GM21786 (cell line): ENCODE data around the gene HIPK4.
"Not testable (repeated sequence)": the region's sequence is repeated elsewhere in the genome, so short reads cannot be mapped to it uniquely, and the experiment has no call there.

Source experiments
- ATAC-seq: cut with Tn5 transposase; IDR thresholded peaks from one replicate; pipeline ENCODE4 v1.9.1; 2021; ENCODE audit not compliant: unreplicated experiment

HIPK4 gene

DNA sequence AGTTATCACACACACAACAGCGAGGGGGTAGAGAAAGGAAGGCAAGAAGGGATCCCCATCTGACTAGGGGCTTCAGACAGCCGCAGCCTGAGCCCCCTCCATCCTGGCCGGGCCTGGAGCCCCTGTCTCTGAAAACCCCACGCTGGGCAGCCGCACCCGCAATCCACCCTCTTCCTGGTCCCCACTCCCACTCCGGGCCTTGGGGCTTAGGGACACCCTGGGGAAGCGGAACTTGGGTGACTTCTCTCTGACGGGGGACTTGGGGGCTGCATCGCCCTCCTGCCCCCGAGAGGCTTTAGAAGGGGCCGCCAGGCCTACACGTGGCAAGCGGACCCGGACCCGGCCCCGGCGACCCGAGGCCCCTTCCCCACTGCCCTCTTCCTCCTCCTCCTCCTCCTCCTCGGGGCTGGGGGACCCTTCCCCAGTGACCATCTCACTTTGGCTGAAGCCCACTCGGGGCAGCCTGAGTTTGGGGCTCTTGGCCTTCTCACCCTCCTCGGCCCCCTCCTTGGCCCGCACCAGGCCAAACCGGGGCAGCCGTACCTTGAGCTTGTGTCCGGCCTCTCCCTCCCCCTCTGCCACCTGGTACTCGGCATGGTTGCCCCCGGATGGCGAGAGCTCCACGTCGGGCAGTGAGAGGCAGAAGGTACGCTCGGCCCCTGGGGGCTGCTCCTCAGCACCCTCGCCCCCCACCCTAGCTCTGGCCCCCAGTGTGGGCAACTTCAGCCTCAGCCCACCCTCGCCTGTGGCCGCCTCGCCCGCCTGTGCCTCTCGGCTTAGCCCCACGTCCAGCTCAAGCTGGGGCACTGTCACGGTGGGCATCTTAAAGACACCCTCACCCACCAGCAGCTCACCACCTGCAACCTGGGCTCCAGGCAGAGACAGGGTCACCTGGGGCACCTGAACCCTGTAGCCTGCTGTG lies 4.2 kb upstream of the HIPK4 start:
- ATAC-seq: no peak

DNA sequence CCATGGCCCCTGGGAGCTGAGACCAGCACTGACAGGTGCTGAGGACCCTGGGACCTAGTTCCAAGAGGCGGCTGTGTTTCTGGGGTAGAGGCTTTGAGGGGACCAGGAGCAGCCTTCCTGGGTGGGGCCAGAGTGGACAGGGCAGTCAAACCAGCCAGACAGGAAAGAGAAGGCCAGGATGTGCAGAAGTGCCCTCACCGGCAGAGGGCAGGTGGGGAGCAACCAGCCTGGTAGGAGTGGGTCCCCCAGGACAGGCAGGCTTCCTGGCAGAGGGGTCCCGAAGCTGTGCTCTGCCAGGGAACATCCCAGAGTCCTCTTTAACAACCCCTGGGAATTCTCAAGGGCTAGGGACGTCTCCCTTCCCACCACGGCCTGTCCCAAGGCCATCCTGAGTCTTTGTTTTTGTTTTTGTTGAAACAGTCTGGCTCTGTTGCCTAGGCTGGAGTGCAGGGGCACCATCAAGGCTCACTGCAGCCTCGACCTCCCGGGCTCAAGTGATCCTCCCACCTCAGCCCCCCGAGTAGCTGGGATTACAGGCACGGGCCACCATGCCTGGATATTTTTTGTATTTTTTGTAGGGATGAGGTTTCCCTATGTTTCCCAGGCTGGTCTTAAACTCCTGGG lies 3.0 kb upstream of the HIPK4 start:
- no peak for ATAC-seq

DNA sequence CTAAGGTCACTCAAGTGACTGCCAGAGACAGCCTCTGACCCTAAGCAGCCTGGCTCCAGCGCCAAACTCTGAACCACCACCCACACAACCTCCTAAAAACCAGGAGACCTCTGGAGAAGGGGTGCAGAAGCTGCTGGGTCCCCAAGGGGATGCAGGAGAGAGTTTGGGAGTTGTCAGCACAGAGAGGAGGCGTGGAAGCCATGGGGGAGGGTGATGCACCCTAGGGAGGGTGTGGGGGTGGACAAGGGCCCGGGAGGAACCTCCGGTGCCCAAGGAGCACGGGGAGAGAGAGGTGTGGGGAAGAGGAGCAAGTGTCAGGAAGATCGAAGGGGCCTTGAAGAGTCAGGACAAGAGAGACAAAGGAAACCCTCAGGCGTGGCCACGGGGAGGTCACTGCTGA lies 2.1 kb upstream of the HIPK4 start:
- ATAC-seq: no peak

DNA sequence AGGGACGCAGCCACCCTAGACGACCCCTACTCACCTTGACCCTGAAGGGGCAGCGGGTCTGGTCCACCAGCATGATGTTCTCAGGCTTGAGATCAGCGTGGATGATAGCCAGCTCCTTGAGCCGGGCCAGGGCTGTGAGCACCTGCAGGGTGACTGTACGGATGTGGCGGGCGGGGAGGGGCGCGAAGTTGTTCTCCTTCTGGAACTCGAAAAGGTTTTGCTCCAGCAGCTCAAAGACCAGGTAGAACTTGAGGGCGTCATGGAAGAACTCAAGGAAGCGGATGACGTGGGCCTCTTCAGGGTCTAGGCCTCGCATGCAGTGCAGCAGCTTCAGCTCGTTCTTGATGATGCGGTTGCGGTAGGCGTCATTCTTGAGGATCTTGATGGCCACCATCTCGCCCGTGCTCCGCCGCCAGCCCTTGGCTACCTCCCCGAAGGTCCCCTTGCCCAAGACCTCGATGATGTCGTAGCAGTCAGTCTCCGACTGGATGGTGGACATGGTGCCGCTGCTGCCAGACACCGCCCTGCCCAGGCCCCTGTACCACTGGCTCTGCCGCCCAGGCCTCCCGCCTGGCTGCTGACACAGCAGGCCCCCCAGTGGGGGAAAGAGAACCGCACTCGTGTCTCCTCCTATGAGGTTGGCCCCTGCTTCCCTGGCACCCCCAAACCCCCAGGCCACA lies 437 bp downstream of the HIPK4 start:
- no peak for ATAC-seq

DNA sequence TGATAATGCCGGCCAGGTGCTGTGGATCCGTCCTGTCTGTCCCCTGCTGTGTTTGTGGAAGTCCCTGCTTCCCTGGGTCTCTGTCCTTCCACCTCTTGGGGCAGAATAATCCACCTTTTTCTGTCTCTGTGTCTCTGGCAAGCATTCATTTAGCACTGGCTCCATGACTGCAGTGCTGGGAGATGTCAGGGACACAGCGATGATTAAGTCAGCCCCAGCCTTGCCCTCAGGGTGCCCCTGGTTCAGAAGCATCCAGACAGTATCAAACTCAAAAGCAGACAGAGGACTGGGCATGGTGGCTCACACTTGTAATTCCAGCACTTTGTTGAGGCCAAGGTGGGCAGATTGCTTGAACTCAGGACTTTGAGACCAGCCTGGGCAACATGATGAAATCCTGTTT lies 1.5 kb downstream of the HIPK4 start:
- ATAC-seq: no peak

DNA sequence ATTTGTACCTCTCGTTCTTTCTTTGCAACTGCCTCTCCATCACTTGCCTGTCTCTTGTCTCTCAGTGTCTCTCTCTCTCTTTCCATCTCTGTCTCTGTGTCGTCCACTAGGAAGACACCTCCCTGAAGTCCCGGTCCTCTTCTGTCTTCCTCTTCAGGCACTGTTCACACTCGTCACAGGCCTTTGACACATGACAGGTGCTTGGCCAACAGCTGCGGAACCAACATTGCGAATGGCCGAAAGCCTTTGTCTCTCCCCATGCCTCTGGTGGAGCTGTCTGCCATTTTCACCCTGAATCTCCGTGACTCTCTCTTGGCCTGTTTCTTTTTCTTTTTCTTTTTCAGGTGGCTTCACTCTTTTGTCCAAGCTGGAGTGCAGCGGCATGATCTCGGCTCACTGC lies 2.8 kb downstream of the HIPK4 start:
- ATAC-seq: no peak

DNA sequence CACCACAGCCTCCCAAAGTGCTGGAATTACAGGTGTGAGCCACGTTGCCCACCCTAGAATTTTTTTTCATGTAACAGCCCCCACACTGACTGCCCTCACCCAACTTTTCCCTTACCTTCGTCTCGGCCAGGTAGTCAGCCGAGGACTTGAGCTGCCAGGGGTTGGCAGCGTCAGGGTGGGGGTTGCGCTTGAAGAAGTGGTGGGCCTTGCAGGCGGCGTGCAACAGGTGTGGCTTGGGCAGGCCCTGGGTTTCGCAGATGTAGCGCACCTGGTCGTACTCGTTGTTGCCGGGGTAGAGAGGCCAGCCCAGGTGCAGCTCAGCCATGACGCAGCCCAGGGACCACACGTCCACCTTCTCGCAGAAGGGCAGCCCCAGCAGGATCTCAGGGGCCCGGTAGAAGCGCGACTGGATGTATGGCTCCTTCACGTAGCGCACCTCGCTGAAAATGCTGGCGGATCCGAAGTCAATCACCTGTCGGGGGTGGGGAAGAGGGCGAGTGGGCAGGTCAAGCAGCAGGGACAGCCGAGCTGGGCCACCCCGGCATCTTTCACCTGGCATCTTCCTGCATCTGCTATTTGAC lies 6.2 kb downstream of the HIPK4 start:
- ATAC-seq: no peak

DNA sequence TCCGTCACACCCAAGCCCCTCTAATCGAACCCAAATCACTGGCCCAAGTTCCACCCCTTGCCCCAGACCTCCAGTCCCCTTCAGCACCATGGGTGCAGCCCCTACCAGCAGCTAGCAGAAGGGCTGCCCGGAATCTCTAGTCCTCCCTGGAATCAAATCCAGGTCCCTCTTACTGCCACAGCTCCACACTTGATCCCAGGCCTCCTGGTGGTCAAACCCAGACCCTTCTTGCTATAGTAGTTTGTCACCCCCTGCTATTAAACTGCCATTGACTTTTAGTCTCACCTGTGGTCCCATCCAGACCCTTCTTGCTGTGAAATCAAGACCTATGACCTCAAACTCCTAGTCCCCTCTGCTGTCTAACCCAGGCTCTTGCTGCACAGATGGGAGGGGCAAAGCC lies 8.7 kb downstream of the HIPK4 start:
- no peak for ATAC-seq

DNA sequence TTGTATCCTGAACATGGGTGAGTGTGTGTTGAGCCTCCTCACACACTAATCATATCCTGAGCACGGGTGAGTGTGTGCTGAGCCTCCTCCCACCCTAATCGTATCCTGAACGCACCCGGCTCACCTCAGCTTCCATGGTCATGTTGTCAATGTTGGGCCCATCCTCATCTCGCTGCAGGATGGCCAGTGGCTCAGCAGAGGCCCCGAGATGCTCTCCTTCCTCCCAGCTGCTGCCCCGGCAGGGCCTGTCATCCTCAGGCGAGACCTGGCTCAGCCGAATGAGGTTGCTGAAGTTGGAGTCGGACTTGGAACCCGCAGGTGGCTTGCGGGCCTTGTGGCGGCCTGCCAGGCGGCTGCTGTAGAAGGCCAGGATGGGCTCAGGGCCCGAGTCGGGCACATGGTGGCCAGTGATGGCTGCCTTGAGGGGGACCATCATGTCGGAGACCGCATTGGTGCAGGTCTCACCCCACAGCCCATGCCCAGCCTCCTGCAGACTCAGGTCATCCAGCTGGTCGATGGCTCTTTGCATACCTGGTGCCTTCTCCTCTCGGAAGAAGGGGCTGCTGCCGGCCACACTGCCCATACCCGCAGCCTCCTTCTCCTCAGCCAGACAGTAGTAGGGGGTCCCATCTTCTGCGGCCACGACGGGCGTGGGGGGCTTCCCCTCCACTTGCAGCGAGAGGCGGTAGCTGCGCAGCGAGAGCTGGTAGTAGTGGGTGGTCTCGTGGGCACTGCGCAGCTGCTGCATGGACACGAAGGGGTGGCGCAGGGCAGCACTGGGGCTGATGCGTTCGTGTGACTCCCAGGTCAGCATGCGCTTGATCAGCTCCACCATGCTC lies 9.6 kb downstream of the HIPK4 start:
- no peak for ATAC-seq

DNA sequence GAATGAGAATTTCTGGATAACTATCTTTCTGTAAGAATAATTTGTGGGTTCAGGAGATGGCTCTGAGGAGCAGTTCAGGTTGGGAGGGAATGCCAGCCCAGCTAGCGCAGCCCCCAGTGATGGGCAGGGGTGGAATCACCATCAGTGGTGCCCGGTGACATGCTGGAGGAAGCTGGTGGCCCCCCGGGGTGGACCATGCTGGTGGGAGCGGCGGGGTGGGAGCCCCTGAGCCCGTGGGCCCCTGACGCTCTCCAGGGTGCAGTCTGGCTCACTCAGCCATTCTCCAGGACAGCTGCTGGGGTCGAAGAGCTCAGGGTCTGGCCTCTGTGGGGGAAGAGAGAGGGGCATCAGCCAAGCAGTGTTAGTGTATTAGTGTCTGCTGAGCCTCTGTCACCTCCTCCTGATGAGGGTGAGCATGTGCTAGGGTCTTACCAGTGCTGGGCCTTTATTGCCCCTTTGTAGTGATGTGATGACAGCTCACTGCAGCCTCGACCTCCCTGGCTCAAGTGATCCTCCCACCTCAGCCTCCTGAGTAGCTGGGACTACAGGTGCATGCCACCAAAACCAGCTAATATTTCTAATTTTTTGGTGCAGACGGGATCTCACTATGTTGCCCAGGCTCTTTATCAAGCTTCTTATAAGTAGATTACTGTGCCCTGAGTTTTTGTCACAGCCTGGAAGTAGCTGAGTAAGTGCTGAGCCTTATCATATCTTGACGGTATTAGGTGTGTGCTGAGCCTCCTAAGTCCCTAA lies 10.4 kb downstream of the HIPK4 start:
- no peak for ATAC-seq

DNA sequence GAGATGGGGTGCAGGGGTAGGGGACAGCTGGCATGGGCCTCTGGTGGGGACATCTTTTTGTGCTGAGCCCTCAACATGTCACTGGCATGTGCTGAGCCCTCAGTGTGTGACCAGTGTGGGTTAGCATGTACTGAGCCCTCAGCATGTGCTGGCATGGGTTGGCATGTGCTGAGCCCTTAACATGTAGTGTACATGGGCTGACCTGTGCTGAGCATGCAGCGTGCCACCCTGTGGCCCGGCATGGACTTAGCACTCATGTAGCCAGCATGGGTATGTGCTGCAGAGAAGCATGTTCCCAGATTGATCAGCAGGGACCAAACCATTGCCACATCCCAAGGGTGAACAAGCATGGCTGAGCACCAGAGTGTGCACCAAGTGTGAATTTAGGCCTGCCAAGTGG lies 11.5 kb downstream of the HIPK4 start:
- ATAC-seq: no peak

DNA sequence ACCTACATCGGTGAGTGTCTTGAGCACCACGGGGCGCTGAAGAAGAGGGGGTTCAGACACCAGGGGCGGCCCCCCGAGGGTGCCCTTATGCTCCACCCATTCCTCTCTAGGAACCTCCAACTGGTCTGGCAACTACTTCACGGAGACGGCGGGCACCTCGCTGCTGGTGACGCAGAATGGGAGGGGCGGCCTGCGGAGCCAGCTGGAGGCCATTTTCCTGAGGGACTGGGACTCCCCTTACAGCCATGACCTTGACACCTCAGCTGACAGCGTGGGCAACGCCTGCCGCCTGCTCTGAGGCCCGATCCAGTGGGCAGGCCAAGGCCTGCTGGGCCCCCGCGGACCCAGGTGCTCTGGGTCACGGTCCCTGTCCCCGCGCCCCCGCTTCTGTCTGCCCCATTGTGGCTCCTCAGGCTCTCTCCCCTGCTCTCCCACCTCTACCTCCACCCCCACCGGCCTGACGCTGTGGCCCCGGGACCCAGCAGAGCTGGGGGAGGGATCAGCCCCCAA lies 12.1 kb downstream of the HIPK4 start:
- no peak for ATAC-seq

DNA sequence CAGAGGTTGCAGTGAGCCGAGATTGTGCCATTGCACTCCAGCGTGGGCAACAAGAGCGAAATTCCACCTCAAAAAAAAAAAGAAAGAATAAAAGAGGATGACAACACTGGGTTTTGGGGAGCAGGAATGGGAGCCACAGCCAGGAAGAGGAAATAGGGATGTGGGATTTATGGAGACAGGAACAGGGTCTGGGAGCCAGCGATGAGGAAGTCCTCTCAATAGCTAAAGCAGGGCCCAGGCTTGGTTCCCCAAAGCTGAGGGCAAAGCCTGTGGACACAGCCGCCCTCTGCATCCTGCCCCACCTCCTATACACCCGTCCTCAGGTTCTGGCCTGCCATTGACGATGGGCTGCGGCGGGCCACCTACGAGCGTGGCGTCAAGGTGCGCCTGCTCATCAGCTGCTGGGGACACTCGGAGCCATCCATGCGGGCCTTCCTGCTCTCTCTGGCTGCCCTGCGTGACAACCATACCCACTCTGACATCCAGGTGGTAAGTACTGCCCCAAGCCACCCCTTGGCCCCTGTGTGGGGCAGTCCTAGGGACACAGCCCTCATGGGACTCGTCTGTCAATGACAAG lies 13.6 kb downstream of the HIPK4 start:
- ATAC-seq: no peak

DNA sequence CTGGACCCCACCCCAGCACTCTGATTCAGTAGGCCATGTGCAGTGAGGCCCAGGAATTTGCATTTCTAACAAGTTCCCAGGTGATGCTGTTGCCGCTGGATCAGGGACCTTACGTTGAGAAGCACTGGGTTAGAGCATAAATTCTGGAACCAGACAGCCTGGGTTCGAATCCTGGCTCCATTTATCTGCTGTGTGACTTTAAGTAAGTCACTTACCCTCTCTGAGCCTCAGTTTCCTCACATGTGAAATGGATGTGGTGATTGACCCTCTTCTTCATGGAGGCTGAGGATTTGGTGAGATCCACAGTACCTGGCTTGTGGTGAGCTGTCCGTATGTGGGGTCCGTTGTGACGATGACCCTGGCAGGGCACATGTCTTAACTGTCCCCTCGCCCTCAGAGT lies 15.9 kb downstream of the HIPK4 start:
- ATAC-seq: no peak

DNA sequence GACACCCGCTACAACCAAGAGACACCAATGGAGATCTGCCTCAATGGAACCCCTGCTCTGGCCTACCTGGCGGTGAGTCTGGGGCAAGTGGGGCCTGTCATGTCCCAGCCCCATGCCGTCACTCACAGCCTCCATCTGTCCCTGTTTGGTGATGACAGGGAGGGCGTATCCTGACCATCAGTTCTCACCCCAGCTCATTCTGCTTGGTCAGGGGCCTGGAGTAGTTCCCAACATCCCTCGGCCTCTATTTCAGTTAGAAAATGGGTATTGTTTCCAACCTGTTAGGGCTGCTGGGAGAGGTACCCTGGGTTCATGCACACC lies 18.2 kb downstream of the HIPK4 start:
- no peak for ATAC-seq

DNA sequence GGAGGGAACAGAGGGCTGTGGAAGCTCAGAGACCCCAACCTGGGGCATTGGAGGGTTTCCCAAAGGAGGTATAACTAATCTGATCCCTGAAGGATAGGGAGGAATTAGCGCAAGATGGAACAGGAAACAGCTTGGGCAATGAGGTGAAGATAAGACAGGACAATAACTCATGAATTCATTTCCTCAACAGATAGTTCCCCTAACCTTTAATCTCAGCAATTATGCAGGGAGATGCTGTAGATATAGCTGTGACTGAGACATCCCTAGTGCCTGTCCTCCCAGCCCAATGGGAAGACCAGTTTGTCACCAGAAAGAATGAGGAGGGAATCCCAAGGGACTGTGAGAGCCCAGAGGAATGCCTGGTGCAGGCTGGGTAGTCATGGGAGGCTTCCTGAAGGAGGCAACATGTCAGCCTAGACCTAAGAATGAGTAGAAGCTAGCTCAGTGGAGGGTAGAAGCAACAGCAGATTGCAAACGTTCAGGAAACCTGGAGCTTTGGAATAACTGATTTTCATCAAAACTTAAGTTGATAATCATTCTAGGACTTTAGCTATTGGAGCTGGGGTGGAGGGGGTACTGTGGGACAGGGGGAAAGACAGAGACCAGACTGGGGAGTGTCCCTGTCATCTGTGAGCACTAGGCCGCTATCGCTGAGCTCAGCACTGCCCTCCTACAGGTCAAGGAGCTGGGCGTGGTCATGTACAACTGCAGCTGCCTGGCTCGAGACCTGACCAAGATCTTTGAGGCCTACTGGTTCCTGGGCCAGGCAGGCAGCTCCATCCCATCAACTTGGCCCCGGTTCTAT lies 18.8 kb downstream of the HIPK4 start:
- no peak for ATAC-seq

DNA sequence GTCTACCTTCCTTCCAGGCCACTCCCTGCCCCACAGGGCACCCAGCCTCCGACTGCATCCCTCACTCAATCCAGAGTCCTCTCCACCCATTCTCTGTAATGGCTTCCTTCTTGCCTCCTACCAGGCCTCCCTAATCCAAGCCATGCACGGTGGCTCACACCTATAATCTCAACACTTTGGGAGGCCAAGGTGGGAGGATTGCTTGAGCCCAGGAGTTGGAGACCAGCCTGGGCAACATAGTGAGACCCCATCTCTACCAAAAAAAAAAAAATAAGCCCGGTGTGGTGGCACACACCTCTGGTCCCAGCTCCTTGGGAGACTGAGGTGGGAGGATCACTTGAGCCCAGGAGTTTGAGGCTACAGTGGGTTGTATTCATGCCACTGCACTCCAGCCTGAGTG lies 19.7 kb downstream of the HIPK4 start:
- ATAC-seq: not testable (repeated sequence)

DNA sequence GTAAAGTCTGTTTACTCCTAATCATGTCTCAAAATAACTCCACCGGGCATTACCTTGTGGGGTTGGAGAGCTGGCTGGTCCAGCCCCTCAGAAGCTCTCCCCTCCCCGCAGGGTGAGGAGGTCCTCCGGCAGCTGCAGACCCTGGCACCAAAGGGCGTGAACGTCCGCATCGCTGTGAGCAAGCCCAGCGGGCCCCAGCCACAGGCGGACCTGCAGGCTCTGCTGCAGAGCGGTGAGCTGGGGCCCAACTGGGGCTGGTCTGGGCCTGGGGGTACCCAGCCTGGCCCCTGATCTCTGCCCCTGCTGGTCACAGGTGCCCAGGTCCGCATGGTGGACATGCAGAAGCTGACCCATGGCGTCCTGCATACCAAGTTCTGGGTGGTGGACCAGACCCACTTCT lies 20.2 kb downstream of the HIPK4 start:
- ATAC-seq: no peak
